GM21576 (cell line): ENCODE measurements around the gene LYPD6B.

ENCODE experiments used
- ATAC-seq: cut with Tn5 transposase; IDR thresholded peaks from one replicate; pipeline ENCODE4 v1.9.1; 2021; ENCODE audit warnings: mild to moderate bottlenecking, moderate library complexity; ENCODE audit not compliant: unreplicated experiment

The LYPD6B gene

GRCh38 chr2:149259136-149259535 is 220.6 kb downstream of the LYPD6B start:
- no peak for ATAC-seq

GRCh38 chr2:149261692-149262091 is 223.2 kb downstream of the LYPD6B start:
- ATAC-seq, result no peak
